ENCODE data around the gene ABCC1.

The ABCC1 gene

GRCh38 chr16:16041196-16041892 lies 91.9 kb downstream of the ABCC1 start:
- no peak for DNase-seq (ENCODE audit: low read depth in 3 of 3, low spot score in 1 of 3)

- no peak for DNase-seq (ENCODE audit: low read depth in 3 of 3, low spot score in 1 of 3)
Observed at GRCh38 chr16:16042076-16042475, 92.7 kb downstream of the ABCC1 start.

- no peak for DNase-seq (ENCODE audit: low read depth in 3 of 3, low spot score in 1 of 3)
Observed at GRCh38 chr16:16045296-16045695, 95.9 kb downstream of the ABCC1 start.

GRCh38 chr16:16045879-16046278 lies 96.5 kb downstream of the ABCC1 start:
- DNase-seq (ENCODE audit: low read depth in 3 of 3, low spot score in 1 of 3), result no peak

GRCh38 chr16:16047761-16048160 lies 98.3 kb downstream of the ABCC1 start:
- no peak for DNase-seq (ENCODE audit: low read depth in 3 of 3, low spot score in 1 of 3)

GRCh38 chr16:16048904-16049582 lies 99.6 kb downstream of the ABCC1 start:
- DNase-seq (ENCODE audit: low read depth in 3 of 3, low spot score in 1 of 3), result no peak

- no peak for DNase-seq (ENCODE audit: low read depth in 3 of 3, low spot score in 1 of 3)
Observed at GRCh38 chr16:16050106-16050505, 100.7 kb downstream of the ABCC1 start.

GRCh38 chr16:16051132-16051531 lies 101.7 kb downstream of the ABCC1 start:
- DNase-seq (ENCODE audit: low read depth in 3 of 3, low spot score in 1 of 3), result no peak

GRCh38 chr16:16052916-16053315 lies 103.5 kb downstream of the ABCC1 start:
- no peak for DNase-seq (ENCODE audit: low read depth in 3 of 3, low spot score in 1 of 3)

GRCh38 chr16:16057102-16057501 lies 107.7 kb downstream of the ABCC1 start:
- no peak for DNase-seq (ENCODE audit: low read depth in 3 of 3, low spot score in 1 of 3)

GRCh38 chr16:16059160-16059559 lies 109.7 kb downstream of the ABCC1 start:
- DNase-seq (ENCODE audit: low read depth in 3 of 3, low spot score in 1 of 3), result no peak

- DNase-seq (ENCODE audit: low read depth in 3 of 3, low spot score in 1 of 3), result no peak
Observed at GRCh38 chr16:16059895-16060590, 110.6 kb downstream of the ABCC1 start.

GRCh38 chr16:16062023-16062937 lies 112.9 kb downstream of the ABCC1 start:
- no peak for DNase-seq (ENCODE audit: low read depth in 3 of 3, low spot score in 1 of 3)

- DNase-seq (ENCODE audit: low read depth in 3 of 3, low spot score in 1 of 3), result no peak
Observed at GRCh38 chr16:16063683-16064082, 114.3 kb downstream of the ABCC1 start.

GRCh38 chr16:16064874-16065384 lies 115.5 kb downstream of the ABCC1 start:
- no peak for DNase-seq (ENCODE audit: low read depth in 3 of 3, low spot score in 1 of 3)

- DNase-seq (ENCODE audit: low read depth in 3 of 3, low spot score in 1 of 3), result no peak
Observed at GRCh38 chr16:16067127-16067526, 117.7 kb downstream of the ABCC1 start.

- DNase-seq (ENCODE audit: low read depth in 3 of 3, low spot score in 1 of 3), result no peak
Observed at GRCh38 chr16:16071631-16072244, 122.3 kb downstream of the ABCC1 start.

- no peak for DNase-seq (ENCODE audit: low read depth in 3 of 3, low spot score in 1 of 3)
Observed at GRCh38 chr16:16073001-16073545, 123.7 kb downstream of the ABCC1 start.

- no peak for DNase-seq (ENCODE audit: low read depth in 3 of 3, low spot score in 1 of 3)
Observed at GRCh38 chr16:16073891-16074881, 124.8 kb downstream of the ABCC1 start.

Data from stimulated activated CD4-positive, alpha-beta T cell treated with anti-CD3 and anti-CD28 coated beads, TNF-alpha, amount 100 ng/mL, for 1 hour (primary cell).